ENCODE data around the gene ANO5.

The ANO5 gene

GRCh38 chr11:22208151-22208858 is 15.4 kb downstream of the ANO5 start:
- TF ChIP-seq CEBPB (IDR thresholded peaks at IDR 0.05), result no peak
- no peak for TF ChIP-seq NFIC (IDR thresholded peaks at IDR 0.05)
- no peak for TF ChIP-seq MAX (IDR thresholded peaks at IDR 0.05)
- no peak for TF ChIP-seq TAF1 (IDR thresholded peaks at IDR 0.05; ENCODE audit: low read depth)
- no peak for TF ChIP-seq USF1 (IDR thresholded peaks at IDR 0.05)
- no peak for TF ChIP-seq RAD21 (IDR thresholded peaks at IDR 0.05; ENCODE audit: low read depth)
- TF ChIP-seq TCF12 (IDR thresholded peaks at IDR 0.05; ENCODE audit: low read depth), result no peak
- TF ChIP-seq CREB1 (IDR thresholded peaks at IDR 0.05; ENCODE audit: low read depth), result no peak

GRCh38 chr11:22216940-22217339 is 24.1 kb downstream of the ANO5 start:
- TF ChIP-seq EGR1 (IDR thresholded peaks at IDR 0.05) (no peak), NFIC (IDR thresholded peaks at IDR 0.05) (no peak), USF1 (IDR thresholded peaks at IDR 0.05) (no peak), TEAD4 (IDR thresholded peaks at IDR 0.05) (no peak), CEBPB (IDR thresholded peaks at IDR 0.05) (no peak), TAF1 (IDR thresholded peaks at IDR 0.05; ENCODE audit: low read depth) (no peak), EP300 (IDR thresholded peaks at IDR 0.05; ENCODE audit: borderline replicate concordance) (no peak), REST (IDR thresholded peaks at IDR 0.05; ENCODE audit: low read depth) (no peak), FOXM1 (IDR thresholded peaks at IDR 0.05; ENCODE audit: borderline replicate concordance, low read depth) (no peak), MAX (IDR thresholded peaks at IDR 0.05) (no peak), TCF12 (IDR thresholded peaks at IDR 0.05; ENCODE audit: low read depth) (no peak), RAD21 (IDR thresholded peaks at IDR 0.05; ENCODE audit: low read depth) (no peak), YY1 (IDR thresholded peaks at IDR 0.05; ENCODE audit: low read depth) (no peak), ZBTB7A (IDR thresholded peaks at IDR 0.05; ENCODE audit: low read depth) (no peak), CREB1 (IDR thresholded peaks at IDR 0.05; ENCODE audit: low read depth) (no peak)

- no peak for TF ChIP-seq EP300 (IDR thresholded peaks at IDR 0.05; ENCODE audit: borderline replicate concordance)
- TF ChIP-seq TAF1 (IDR thresholded peaks at IDR 0.05; ENCODE audit: low read depth), result no peak
- no peak for TF ChIP-seq ZBTB7A (IDR thresholded peaks at IDR 0.05; ENCODE audit: low read depth)
- no peak for TF ChIP-seq EGR1 (IDR thresholded peaks at IDR 0.05)
- TF ChIP-seq RAD21 (IDR thresholded peaks at IDR 0.05; ENCODE audit: low read depth), result no peak
- no peak for TF ChIP-seq TCF12 (IDR thresholded peaks at IDR 0.05; ENCODE audit: low read depth)
- TF ChIP-seq MAX (IDR thresholded peaks at IDR 0.05), result no peak
- TF ChIP-seq USF1 (IDR thresholded peaks at IDR 0.05), result no peak
- TF ChIP-seq TEAD4 (IDR thresholded peaks at IDR 0.05), result no peak
- no peak for TF ChIP-seq FOXM1 (IDR thresholded peaks at IDR 0.05; ENCODE audit: borderline replicate concordance, low read depth)
- no peak for TF ChIP-seq CREB1 (IDR thresholded peaks at IDR 0.05; ENCODE audit: low read depth)
- no peak for TF ChIP-seq YY1 (IDR thresholded peaks at IDR 0.05; ENCODE audit: low read depth)
- no peak for TF ChIP-seq REST (IDR thresholded peaks at IDR 0.05; ENCODE audit: low read depth)
These were observed 28.3 kb downstream of the ANO5 start for GRCh38 chr11:22221143-22221542.

GRCh38 chr11:22225190-22225589 is 32.3 kb downstream of the ANO5 start:
- TF ChIP-seq YY1 (IDR thresholded peaks at IDR 0.05; ENCODE audit: low read depth), result no peak
- no peak for TF ChIP-seq NFIC (IDR thresholded peaks at IDR 0.05)
- no peak for TF ChIP-seq TCF12 (IDR thresholded peaks at IDR 0.05; ENCODE audit: low read depth)
- no peak for TF ChIP-seq EGR1 (IDR thresholded peaks at IDR 0.05)
- TF ChIP-seq RAD21 (IDR thresholded peaks at IDR 0.05; ENCODE audit: low read depth), result no peak
- TF ChIP-seq FOXM1 (IDR thresholded peaks at IDR 0.05; ENCODE audit: borderline replicate concordance, low read depth), result no peak
- no peak for TF ChIP-seq CREB1 (IDR thresholded peaks at IDR 0.05; ENCODE audit: low read depth)
- TF ChIP-seq USF1 (IDR thresholded peaks at IDR 0.05), result no peak
- no peak for TF ChIP-seq EP300 (IDR thresholded peaks at IDR 0.05; ENCODE audit: borderline replicate concordance)
- no peak for TF ChIP-seq TAF1 (IDR thresholded peaks at IDR 0.05; ENCODE audit: low read depth)
- TF ChIP-seq MAX (IDR thresholded peaks at IDR 0.05), result no peak
- no peak for TF ChIP-seq ZBTB7A (IDR thresholded peaks at IDR 0.05; ENCODE audit: low read depth)
- no peak for TF ChIP-seq CEBPB (IDR thresholded peaks at IDR 0.05)
- TF ChIP-seq REST (IDR thresholded peaks at IDR 0.05; ENCODE audit: low read depth), result no peak
- no peak for TF ChIP-seq TEAD4 (IDR thresholded peaks at IDR 0.05)
